Astrocyte (in vitro differentiated cells and primary cell): ENCODE data around the gene ZNF628. TPM values are rescaled to one million over a fixed set of nuclear protein-coding genes. Genes with fewer than 3 reads are reported as not detected.
A peak's percentile ranks its signal among the peaks of the same experiment; 100 is the strongest.

Experiments used
- DNase-seq: peaks from one replicate; pipeline ENCODE4 v3.0.0-alpha.2; 2010; ENCODE audit warnings: low read depth
- FAIRE-seq: peaks from 2 replicates; lab custom pipeline; 2011; peaks lifted over from hg19 to GRCh38; lab: Jason Lieb, UNC
- H2AFZ ChIP-seq: 2 replicates; pipeline ENCODE4 v1.6.0; 2012; ENCODE audit warnings: low read depth, low read length, inconsistent platforms
- H3K27ac ChIP-seq: 2 replicates; pipeline ENCODE4 v1.5.1; 2011; ENCODE audit warnings: low read depth, low read length, inconsistent platforms
- H3K27me3 ChIP-seq: 2 replicates; pipeline ENCODE4 v1.6.0; 2011; ENCODE audit warnings: low read length, inconsistent platforms; ENCODE audit not compliant: insufficient read depth
- H3K36me3 ChIP-seq: 2 replicates; pipeline ENCODE4 v1.5.1; 2011; ENCODE audit warnings: low read length, inconsistent platforms; ENCODE audit not compliant: insufficient read depth
- H3K4me1 ChIP-seq: 2 replicates; pipeline ENCODE4 v1.5.1; 2011; ENCODE audit warnings: low read length, inconsistent platforms; ENCODE audit not compliant: insufficient read depth
- H3K4me2 ChIP-seq: 2 replicates; pipeline ENCODE4 v1.6.0; 2012; ENCODE audit warnings: low read length, inconsistent platforms
- H3K4me3 ChIP-seq: 2 replicates; pipeline ENCODE4 v1.5.1; 2011; ENCODE audit warnings: low read depth, mild to moderate bottlenecking, low read length, inconsistent platforms; ENCODE audit not compliant: insufficient read depth
- H3K79me2 ChIP-seq: 2 replicates; pipeline ENCODE4 v1.6.0; 2012; ENCODE audit warnings: mild to moderate bottlenecking, low read length, inconsistent platforms; ENCODE audit not compliant: insufficient read depth
- H3K9ac ChIP-seq: 2 replicates; pipeline ENCODE4 v1.6.0; 2012; ENCODE audit warnings: mild to moderate bottlenecking, low read length, inconsistent platforms
- H3K9me3 ChIP-seq: 2 replicates; pipeline ENCODE4 v1.5.1; 2012; ENCODE audit warnings: low read depth, mild to moderate bottlenecking, low read length, inconsistent platforms; ENCODE audit not compliant: insufficient read depth
- H4K20me1 ChIP-seq: 2 replicates; pipeline ENCODE4 v1.6.0; 2012; ENCODE audit warnings: low read length, inconsistent platforms; ENCODE audit not compliant: insufficient read depth
- H3K27ac Mint-ChIP-seq: one replicate; pipeline ENCODE4 v1.8.0; 2021; ENCODE audit warnings: mild to moderate bottlenecking, mixed read lengths; ENCODE audit not compliant: unreplicated experiment
- H3K27me3 Mint-ChIP-seq: one replicate; pipeline ENCODE4 v1.8.0; 2021; ENCODE audit warnings: low read depth, mixed read lengths; ENCODE audit not compliant: unreplicated experiment
- H3K36me3 Mint-ChIP-seq: one replicate; pipeline ENCODE4 v1.8.0; 2021; ENCODE audit warnings: low read depth, mixed read lengths; ENCODE audit not compliant: unreplicated experiment
- H3K4me1 Mint-ChIP-seq: one replicate; pipeline ENCODE4 v1.8.0; 2021; ENCODE audit warnings: low read depth, mixed read lengths; ENCODE audit not compliant: unreplicated experiment
- H3K4me3 Mint-ChIP-seq: one replicate; pipeline ENCODE4 v1.8.0; 2021; ENCODE audit warnings: mild to moderate bottlenecking, moderate library complexity, mixed read lengths; ENCODE audit not compliant: unreplicated experiment
- H3K9me3 Mint-ChIP-seq: one replicate; pipeline ENCODE4 v1.8.0; 2021; ENCODE audit warnings: mild to moderate bottlenecking, mixed read lengths; ENCODE audit not compliant: unreplicated experiment
- EZH2 ChIP-seq: IDR thresholded peaks from 2 replicates; pipeline ENCODE4 v1.6.1; 2012; ENCODE audit warnings: mild to moderate bottlenecking, low read length, inconsistent platforms; ENCODE audit not compliant: insufficient read depth
- total RNA-seq: library from RNA; stranded (reverse); gene quantifications from 2 replicates; pipeline ENCODE4 v1.2.1, GENCODE V29; 2021
- TF ChIP-seq, protein P1 (sequence below): IDR thresholded peaks from 2 replicates; pipeline ENCODE4 v1.5.1; 2011; ENCODE audit warnings: low read depth, mild to moderate bottlenecking, inconsistent platforms, low read length, moderate library complexity; ENCODE audit not compliant: insufficient read depth

Gene ZNF628
- total RNA-seq, 1 donor from 2014 or later = 9.9 TPM

DNA sequence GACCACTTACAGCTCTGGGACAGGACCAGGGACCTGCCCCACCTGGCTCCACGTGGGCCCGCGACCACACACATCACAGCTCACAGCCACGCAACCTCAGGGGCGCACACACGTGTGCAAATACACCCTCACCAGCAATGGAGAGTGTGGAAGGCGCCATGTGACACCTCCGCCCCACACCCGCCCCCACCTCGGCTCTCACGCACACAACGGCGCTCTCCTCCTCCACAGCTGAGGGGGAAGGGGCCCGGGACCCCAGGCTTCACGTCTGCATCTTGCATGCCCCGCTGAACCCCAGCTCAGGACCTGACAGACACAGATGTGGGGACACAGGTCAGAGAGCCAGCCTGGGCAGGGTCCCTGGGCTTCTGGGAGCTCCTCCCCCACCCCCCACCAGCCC is 26.9 kb upstream of the ZNF628 start:
- DNase-seq = no peak
- Histone ChIP-seq H3K36me3 (no peaks in the 10 kb centered on the region), H3K4me1 (no peaks in the 10 kb centered on the region), H2AFZ (no peak overlapping the region), H3K27me3 (peaks cover 32% of the 10 kb centered on the region), H3K9ac (no peak overlapping the region), H3K27ac (no peak overlapping the region), H3K79me2 (no peaks in the 10 kb centered on the region), H3K4me3 (no peak overlapping the region), H3K4me2 (no peak overlapping the region), H3K9me3 (no peaks in the 10 kb centered on the region), H4K20me1 (peaks cover 15% of the 10 kb centered on the region)
- Mint-ChIP-seq H3K9me3 (peaks cover 3% of the 10 kb centered on the region), H3K4me3 (no peak overlapping the region), H3K27ac (no peak overlapping the region), H3K4me1 (no peaks in the 10 kb centered on the region), H3K36me3 (peaks cover 2% of the 10 kb centered on the region), H3K27me3 (peaks cover 35% of the 10 kb centered on the region)
- FAIRE-seq = no peak
- TF ChIP-seq EZH2 = no peak
- TF ChIP-seq, protein P1, sequence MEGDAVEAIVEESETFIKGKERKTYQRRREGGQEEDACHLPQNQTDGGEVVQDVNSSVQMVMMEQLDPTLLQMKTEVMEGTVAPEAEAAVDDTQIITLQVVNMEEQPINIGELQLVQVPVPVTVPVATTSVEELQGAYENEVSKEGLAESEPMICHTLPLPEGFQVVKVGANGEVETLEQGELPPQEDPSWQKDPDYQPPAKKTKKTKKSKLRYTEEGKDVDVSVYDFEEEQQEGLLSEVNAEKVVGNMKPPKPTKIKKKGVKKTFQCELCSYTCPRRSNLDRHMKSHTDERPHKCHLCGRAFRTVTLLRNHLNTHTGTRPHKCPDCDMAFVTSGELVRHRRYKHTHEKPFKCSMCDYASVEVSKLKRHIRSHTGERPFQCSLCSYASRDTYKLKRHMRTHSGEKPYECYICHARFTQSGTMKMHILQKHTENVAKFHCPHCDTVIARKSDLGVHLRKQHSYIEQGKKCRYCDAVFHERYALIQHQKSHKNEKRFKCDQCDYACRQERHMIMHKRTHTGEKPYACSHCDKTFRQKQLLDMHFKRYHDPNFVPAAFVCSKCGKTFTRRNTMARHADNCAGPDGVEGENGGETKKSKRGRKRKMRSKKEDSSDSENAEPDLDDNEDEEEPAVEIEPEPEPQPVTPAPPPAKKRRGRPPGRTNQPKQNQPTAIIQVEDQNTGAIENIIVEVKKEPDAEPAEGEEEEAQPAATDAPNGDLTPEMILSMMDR = no peak

DNA sequence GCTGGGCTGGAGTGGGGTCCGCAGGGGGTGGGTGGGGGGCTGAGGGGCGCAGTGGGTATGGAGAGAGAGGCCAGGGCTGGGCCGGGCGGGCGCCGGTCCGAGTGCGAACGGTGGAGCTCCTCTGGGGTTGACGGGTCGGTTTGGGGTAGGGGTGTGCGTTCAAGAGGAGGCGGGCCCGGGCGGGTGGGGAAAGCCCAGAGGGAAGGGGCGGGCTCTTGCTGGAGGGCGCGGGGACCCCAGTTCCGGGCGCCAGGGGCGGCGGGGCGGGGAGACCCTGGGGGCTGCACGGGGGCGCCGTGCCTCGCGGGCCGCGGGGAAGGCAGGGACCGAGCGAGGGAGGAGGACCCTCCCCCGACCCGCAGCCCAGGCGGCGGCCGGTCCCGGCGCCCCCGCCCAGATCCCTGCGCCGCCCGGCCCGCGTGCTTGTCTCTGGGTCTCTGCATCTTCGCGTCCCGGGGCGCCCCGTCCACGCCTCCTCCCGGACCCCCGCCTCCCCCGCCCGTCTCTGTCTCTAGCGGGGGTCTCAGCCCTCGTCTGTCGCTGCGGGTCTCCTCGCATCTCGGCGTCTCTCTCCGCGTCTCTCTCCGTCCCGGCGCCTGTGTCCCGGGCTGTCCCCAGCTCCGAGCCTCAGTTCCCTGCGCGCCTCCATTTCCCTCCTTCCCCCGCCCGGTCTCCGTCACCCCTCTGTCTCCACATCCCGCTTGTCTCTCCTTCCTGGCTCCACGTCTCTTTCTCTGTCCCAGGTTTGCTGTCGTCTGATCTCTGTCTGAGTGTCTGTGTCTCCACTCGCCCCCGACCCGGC is 25.1 kb upstream of the ZNF628 start:
- Mint-ChIP-seq H3K36me3 (peaks cover 5% of the 10 kb centered on the region), H3K9me3 (peaks cover 3% of the 10 kb centered on the region), H3K4me1 (no peaks in the 10 kb centered on the region), H3K27ac (no peak overlapping the region), H3K27me3 (peaks cover 17% of the 10 kb centered on the region), H3K4me3 (no peak overlapping the region)
- no peaks in the 10 kb centered on the region for H3K79me2 ChIP-seq
- peaks cover 25% of the 10 kb centered on the region for H3K27me3 ChIP-seq
- H3K4me3 ChIP-seq = no peak overlapping the region
- H3K4me1 ChIP-seq = no peaks in the 10 kb centered on the region
- H3K27ac ChIP-seq = no peak overlapping the region
- peak overlapping the region; percentile 62 for H3K4me2 ChIP-seq
- H3K9ac ChIP-seq = no peak overlapping the region
- TF ChIP-seq, protein P1 = no peak
- peak; percentile 74 for TF ChIP-seq EZH2
- H3K36me3 ChIP-seq = no peaks in the 10 kb centered on the region
- peaks cover 22% of the 10 kb centered on the region for H4K20me1 ChIP-seq
- no peak overlapping the region for H2AFZ ChIP-seq
- FAIRE-seq = no peak
- H3K9me3 ChIP-seq = no peaks in the 10 kb centered on the region
- no peak for DNase-seq
